BE2C (cell line): Measurements from ENCODE around the gene FBXO22. TPM values are rescaled to one million over a fixed set of nuclear protein-coding genes. Genes with fewer than 3 reads are reported as not detected.
A peak's percentile ranks its signal among the peaks of the same experiment; 100 is the strongest.
"Not testable (repeated sequence)": the region's sequence is repeated elsewhere in the genome, so short reads cannot be mapped to it uniquely, and the experiment has no call there.

Experiments
- DNase-seq: peaks from one replicate; pipeline ENCODE4 v3.0.0-alpha.2; 2020
- H3K27me3 ChIP-seq: fragments of 250-450 bp; sonication (Bioruptor Pico); 2 replicates; pipeline ENCODE4 v1.5.1; 2020; ENCODE audit warnings: mild to moderate bottlenecking
- H3K36me3 ChIP-seq: fragments of 250-450 bp; sonication (Bioruptor Pico); 2 replicates; pipeline ENCODE4 v1.5.1; 2020; ENCODE audit warnings: mild to moderate bottlenecking
- H3K4me1 ChIP-seq: fragments of 250-450 bp; sonication (Bioruptor Pico); 2 replicates; pipeline ENCODE4 v1.5.1; 2020
- H3K4me3 ChIP-seq: 2 replicates; pipeline ENCODE4 v1.5.1; 2011; ENCODE audit warnings: low read depth, low read length
- H3K9me3 ChIP-seq: fragments of 250-450 bp; sonication (Bioruptor Pico); 2 replicates; pipeline ENCODE4 v1.5.1; 2020
- CTCF ChIP-seq: IDR thresholded peaks from 2 replicates; pipeline ENCODE4 v1.5.1; 2012; ENCODE audit warnings: mild to moderate bottlenecking, low read depth, low read length
- polyA plus RNA-seq: library from polyadenylated mRNA; unstranded; fragments of >200 nt; gene quantifications from one replicate; pipeline ENCODE4 v1.2.1, GENCODE V29; 2012; ENCODE audit warnings: low read depth, missing spikeins; ENCODE audit not compliant: insufficient read length, insufficient read depth

Gene FBXO22
- polyA plus RNA-seq = 66.1 TPM

GRCh38 chr15:75903331-75904239 is at the start of gene FBXO22:
FBXO22 (plus strand) TSS chr15:75903878; CDS start chr15:75903964, 86 bp downstream.
- Histone ChIP-seq H3K36me3 (peaks cover 12% of the 10 kb centered on the region), H3K9me3 (no peaks in the 10 kb centered on the region), H3K4me1 (peaks cover 19% of the 10 kb centered on the region), H3K4me3 (peak within 1 kb of the TSS; percentile 98), H3K27me3 (no peaks in the 10 kb centered on the region)
- DNase-seq = peak; percentile 95
- no peak for TF ChIP-seq CTCF

GRCh38 chr15:75857886-75858285 is 45.8 kb upstream of the FBXO22 start:
- Histone ChIP-seq H3K4me3 (no peak overlapping the region), H3K4me1 (no peaks in the 10 kb centered on the region), H3K9me3 (no peaks in the 10 kb centered on the region; the same call in 1 of the 2 replicates), H3K27me3 (no peaks in the 10 kb centered on the region), H3K36me3 (peaks cover 3% of the 10 kb centered on the region; the same call in 1 of the 2 replicates)
- DNase-seq = no peak
- TF ChIP-seq CTCF = no peak

GRCh38 chr15:75861750-75862402 is 41.8 kb upstream of the FBXO22 start:
- no peaks in the 10 kb centered on the region for H3K4me1 ChIP-seq
- H3K9me3 ChIP-seq = no peaks in the 10 kb centered on the region
- H3K27me3 ChIP-seq = no peaks in the 10 kb centered on the region
- TF ChIP-seq CTCF = no peak
- no peaks in the 10 kb centered on the region; the same call in 1 of the 2 replicates for H3K36me3 ChIP-seq
- DNase-seq = no peak
- H3K4me3 ChIP-seq = no peak overlapping the region

- no peaks in the 10 kb centered on the region for H3K4me1 ChIP-seq
- no peak for DNase-seq
Measured at GRCh38 chr15:75862796-75863195, 40.9 kb upstream of the FBXO22 start.

GRCh38 chr15:75864213-75865059 is 39.2 kb upstream of the FBXO22 start:
- H3K4me3 ChIP-seq = no peak overlapping the region
- DNase-seq = no peak
- H3K27me3 ChIP-seq = no peaks in the 10 kb centered on the region
- H3K4me1 ChIP-seq = no peaks in the 10 kb centered on the region
- no peak for TF ChIP-seq CTCF
- no peaks in the 10 kb centered on the region for H3K9me3 ChIP-seq
- no peaks in the 10 kb centered on the region for H3K36me3 ChIP-seq

More at GRCh38 chr15:75862796-75863195, 40.9 kb upstream of the FBXO22 start:
- no peak for TF ChIP-seq CTCF
- Histone ChIP-seq H3K9me3 (no peaks in the 10 kb centered on the region), H3K4me3 (no peak overlapping the region), H3K27me3 (no peaks in the 10 kb centered on the region), H3K36me3 (no peaks in the 10 kb centered on the region)

- H3K36me3 ChIP-seq, DNase-seq, H3K27me3 ChIP-seq, H3K4me1 ChIP-seq, H3K4me3 ChIP-seq, H3K9me3 ChIP-seq: not testable (repeated sequence)
Measured at GRCh38 chr15:75866045-75866444, 37.6 kb upstream of the FBXO22 start.
